T-helper 1 cell treated with Interleukin-12 subunit alpha and Interleukin-12 subunit beta and Interleukin-4 antibody, amounts not matched to agents 30 ng/mL and 1 ng/mL, for 36 hours (primary cell): ENCODE data around the gene TFR2. TPM values are rescaled to one million over a fixed set of nuclear protein-coding genes. Genes with fewer than 3 reads are reported as not detected.

Experiments used
- intact Hi-C: fragments of 100-400 bp; cut with micrococcal nuclease; formaldehyde crosslinking; loops from one replicate; pipeline ENCODE4 v1.15.1; 2024
- total RNA-seq: library from RNA; stranded (reverse); gene quantifications from 2 replicates; pipeline ENCODE4 v1.2.3, GENCODE V29; 2022

The TFR2 gene
- 9.8 and 10.9 TPM in 2 replicates for total RNA-seq

- intact Hi-C loops = no loop called here
These were observed at the start of gene TFR2 for GRCh38 chr7:100641463-100641859. Gene TFR2 (minus strand): TSS chr7:100641552. CDS start chr7:100641509, 43 bp downstream.

DNA sequence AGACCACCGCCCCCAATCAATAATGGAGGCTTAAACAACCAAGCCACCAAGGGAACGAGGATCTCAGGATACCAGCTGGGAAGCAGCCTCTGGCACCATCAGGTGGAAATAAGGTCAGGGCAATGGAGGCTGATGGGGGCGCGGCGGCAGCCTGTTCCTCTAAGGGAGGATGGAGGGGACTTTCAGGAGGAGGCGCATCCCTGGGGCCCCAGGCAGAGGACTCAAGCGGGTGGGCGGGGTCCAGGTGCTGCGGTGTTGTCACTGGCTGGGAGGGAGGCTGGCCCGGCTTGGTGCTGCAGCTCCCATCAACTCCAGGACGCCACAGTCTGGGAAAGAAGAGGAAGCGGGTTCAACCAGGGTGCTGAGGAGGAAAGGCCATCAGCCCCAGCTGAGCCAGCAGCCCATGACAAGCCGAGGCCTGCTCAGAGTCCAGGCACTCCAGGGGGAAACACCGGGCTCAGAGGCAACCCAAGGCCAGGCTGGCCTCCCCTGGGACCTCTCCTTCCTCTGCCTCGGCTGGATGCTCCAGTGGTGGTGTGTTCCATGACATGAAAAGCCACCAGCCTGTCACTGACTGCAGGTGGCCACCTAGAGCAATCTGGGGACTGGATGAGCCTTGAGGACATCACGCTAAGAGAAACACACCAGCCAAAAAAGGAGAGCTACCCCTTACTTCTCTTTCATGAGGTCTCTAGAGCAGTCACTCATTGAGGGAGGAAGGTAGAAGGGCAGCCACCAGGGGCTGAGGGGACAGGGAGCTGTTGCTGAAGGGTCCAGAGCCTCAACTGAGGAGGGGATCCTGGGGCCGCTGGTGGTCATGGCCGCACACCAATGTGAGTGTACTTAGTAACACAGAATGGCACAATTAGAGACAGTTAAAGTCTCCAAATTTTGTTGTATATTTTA lies 48.1 kb upstream of the TFR2 start:
- intact Hi-C loops = loop anchor here (2.0 to 10.0 kb wide), 2 partner anchors 221 to 775 kb away; partner anchors contain the start of gene TRIM4

DNA sequence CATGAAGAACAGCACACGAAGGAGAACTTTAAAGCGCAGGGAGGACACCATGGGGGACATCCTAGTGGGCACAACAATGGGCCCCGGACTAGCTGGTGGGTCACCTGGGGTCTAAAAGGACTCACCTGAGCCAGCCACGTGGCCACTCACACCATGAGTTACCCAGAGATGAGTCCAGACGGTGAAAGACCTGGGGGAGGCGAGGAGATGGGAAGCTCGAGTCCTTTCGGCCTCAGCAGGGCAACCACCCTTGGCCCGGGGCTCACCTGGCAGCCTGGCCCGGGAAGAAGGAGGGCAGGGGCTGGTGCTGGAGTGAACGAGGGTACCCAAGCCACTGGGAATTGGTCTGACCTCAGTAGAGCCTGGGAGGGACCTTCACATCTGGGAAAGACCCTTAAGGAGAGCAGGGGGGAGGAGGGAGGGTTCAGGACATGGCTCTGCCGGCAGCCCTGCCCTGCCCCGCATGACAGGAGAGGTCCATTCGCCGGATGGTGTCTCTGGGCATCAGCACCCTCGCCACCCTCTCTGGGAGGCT lies 47.0 kb upstream of the TFR2 start:
- intact Hi-C loops = no loop called here

GRCh38 chr7:100687751-100688300 lies 46.5 kb upstream of the TFR2 start:
- intact Hi-C loops = no loop called here

DNA sequence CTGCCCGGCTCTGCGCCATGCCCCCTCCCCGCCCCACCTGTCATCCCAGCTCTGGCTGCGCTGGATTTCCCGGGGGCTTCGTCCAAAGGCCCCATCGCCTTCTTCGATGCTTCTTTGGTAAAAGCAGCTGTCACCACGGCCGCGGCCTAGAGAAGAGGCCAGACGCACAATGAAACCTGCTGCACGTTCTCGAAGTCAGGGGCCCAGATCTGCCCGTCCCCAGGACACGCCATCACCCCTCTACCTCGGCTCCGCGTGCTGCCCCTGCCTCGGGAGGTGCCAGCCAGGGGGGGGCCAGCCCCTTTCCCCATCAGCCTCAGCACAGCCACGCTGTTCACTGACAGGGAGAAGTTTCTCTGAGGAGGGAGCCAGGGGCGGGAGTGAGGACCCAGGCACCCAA lies 45.9 kb upstream of the TFR2 start:
- intact Hi-C loops = no loop called here

DNA sequence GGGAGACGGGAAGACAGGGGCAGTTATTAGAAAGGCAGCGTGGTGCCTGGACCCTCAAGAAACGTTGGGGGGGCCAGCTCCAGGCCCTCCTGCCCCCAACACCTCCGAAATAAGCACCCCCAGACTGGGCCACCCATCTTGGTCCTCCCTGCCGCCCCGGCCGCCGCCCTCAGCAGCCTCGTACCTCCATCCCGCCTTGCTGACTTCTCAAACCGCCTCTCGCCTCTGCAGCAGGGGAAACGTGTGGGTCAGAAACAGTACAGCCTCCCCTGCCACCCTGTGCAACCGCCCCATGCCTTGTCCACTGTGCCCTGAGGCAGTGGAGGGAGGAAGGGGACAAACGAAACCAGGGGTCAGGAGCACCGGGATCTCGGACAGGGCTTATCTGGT lies 45.5 kb upstream of the TFR2 start:
- intact Hi-C loops = no loop called here

- intact Hi-C loops = no loop called here
These were observed 45.0 kb upstream of the TFR2 start for GRCh38 chr7:100686201-100686821.

DNA sequence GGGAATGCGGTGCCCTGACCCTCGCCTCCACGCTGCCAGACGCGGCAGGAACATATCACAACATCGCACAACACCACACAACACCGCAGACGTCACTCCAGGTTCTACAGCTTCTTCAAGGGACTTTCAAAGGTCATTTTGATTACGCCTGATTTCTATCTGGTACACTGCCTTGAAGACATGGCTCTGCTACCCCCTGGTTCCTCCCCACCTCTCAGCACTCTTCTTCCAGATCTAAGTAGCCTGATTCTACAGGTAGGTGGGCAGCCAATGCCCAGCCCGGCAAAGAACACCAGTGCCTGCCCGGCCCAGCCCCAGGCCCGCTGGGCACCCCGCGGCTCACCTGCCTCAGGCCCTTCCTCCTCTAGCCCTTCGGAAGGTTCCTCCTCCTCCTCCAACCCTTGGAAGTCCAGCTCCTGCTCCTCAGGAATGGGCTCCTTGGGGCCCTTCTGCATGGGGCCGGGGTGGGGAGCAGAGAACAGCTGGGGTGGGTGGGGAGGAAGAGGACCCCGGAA lies 44.3 kb upstream of the TFR2 start:
- intact Hi-C loops = no loop called here

- intact Hi-C loops = no loop called here
These were observed 43.8 kb upstream of the TFR2 start for GRCh38 chr7:100685049-100685605.

DNA sequence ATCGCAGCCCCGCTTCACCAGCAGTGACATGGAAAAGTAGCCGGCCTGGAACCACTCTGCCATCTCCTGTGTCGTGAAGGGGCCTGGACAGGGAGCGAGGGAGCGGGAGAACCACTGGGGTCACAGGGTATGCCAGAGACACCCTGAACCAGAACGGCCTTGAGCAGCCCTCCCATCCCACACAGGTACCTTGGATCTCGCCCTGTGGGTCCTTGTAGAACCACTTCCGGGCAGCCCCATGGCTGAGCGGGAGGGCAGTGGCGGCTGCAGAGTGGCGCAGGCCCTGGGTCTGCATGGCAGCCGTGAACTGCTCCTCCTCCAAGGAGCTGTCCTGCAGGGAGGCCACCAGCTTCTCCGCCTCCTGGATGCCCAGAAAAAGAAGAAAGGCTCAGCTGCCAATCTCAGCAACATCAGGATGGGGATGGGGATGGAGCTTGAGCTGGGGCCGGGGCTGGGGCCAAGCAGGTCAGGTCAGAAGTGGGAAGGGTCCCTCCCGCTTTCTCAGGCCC lies 43.2 kb upstream of the TFR2 start:
- intact Hi-C loops = no loop called here

DNA sequence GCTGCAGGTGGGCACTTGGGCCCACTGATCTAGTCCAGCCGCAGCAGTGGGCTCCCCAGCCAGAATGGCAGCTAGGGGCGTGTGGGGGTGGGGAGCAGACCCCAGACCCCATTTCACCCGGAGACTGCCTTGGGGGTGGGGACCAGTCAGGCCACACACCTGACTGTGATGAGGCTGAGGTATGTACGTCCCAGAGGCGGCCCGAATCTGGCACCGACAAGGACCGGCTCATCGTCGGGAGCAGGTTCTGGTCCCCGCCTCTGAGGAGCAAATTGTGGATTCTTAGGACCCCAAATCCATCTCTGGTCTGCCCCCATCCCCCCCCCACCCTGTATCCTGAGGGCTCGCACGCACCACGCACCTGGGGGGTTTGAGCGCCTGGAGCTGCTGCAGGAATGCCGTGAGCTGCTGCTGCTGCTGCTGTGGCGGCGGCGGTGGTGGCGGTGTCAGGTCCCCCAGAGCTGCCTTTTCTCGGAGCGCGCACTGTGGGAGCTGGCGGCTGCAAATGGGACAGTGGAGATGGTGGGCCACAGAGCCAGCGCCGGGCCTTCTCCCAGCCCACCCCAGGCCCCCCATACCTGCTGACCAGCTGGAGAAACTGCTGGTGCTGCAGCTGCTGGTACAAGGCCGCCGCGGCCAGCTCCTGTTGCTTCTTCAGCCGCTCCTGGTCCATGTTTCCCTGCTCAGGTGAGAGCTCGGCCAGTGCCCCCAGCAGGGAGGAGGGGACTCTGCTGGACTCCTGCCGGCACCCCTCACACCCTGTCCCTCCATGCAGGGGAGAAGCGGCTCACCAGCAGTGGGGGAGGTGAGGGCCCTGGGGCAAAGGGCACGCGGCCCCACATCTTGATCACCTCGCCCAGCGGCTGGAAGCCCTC lies 42.5 kb upstream of the TFR2 start:
- intact Hi-C loops = no loop called here

DNA sequence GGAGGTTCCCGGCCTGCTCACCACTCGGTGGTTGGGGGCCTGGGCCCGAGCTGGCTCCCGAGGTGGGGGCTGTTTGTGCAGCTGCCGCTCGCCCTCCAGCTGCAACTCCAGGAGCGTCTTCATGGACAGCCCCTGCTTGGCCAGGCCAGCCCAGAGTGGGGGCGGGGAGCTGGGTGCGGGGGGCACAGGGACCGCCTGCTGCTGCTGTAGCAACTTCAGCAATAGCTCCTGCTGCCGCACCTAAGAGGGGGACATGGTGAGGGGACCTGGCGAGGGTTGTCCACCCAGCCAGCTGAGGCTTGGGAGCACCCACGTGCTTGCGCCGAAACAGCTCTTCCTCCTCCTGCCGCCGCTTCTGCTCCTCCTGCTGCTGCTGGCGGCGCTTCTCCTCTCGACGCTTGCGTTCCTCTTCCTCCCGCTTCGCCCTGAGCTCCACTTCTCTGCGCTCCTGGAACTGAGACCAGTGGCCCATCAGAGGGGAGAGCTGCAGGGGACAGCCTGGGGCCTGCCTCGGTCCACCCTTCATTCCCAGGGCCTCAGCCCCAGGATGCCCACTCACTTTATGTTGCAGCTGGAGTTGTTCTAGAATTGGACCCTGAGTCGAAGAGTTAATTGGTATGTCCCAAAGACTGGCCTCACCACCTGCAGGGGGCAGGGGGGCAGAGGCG lies 41.8 kb upstream of the TFR2 start:
- intact Hi-C loops = no loop called here

DNA sequence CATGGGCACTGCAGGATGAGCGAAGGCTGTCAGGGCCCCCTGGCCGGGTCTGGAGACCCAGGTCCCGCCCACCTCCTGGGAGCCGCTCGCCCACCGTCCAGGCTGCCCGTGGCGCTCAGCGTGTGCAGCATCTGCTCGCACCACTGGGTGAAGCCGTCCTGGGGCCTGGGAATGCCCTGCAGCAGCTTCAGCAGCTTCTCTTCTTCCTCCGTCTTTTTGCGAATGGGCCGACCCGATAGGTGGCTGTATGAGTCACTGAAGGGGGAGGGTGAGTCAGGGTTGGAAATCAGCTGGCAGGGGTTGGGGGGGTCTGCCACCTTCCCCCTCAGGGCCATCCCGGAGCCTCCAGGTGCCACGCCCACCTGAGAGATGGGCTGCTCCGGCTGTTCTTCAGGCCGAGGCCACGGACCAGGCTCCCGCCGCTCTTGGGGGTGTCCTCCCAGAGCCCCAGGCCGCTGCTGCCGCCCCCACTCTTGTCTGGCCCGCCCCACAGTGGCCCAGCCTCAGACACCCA lies 40.9 kb upstream of the TFR2 start:
- intact Hi-C loops = no loop called here

- intact Hi-C loops = no loop called here
These were observed 40.3 kb upstream of the TFR2 start for GRCh38 chr7:100681491-100682227.

- intact Hi-C loops = no loop called here
These were observed 39.4 kb upstream of the TFR2 start for GRCh38 chr7:100680576-100681271.

- intact Hi-C loops = loop anchor here (10.0 kb wide), 2 partner anchors 555 to 595 kb away; partner anchors contain the start of genes COPS6, MBLAC1 and ZNF3
These were observed 38.7 kb upstream of the TFR2 start for GRCh38 chr7:100679927-100680575.

DNA sequence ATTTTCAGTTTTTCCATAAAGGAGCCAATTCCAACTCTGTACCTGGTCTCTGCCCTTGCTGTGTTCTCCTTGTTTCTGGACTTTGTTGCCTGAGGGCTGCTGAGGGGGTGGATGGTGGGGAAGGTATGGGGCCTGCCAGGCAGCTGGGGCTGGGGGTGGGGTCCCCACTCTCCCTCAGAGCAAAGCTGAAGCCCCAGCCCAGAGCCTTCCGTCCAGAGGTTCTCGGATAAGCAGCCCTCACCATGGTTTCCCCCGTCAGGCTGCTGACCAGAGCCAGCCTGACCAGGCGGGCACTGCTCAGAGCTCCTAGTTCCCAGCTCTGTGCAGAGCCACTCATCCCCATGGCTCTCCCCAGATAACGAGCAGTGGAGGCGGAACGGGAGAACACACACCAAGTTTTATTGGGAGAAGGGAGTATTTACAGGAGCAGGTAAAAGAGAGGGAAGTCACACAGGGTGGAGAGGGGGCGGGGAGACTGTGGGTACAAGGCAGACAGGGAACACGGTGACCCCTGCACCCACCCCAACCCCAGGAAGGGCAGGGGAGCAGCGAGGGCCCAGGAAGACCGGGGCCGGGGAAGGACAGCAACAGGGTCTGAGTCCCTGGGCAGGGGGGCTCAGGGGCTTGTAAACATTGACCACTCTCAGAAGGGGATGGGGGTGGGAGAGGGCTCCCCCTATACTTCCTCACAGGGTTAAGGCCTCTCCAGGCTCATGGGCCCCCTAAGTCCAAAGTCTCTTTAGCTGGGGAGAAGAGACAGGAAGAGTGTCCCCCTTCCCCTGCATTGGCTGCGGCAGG lies 38.0 kb upstream of the TFR2 start:
- intact Hi-C loops = loop anchor here (10.0 kb wide), 2 partner anchors 555 to 595 kb away; partner anchors contain the start of genes COPS6, MBLAC1 and ZNF3
